Measurements from ENCODE around the gene RAB12.

Gene RAB12

GRCh38 chr18:8603663-8604520 is 5.3 kb upstream of the RAB12 start:
- no peak for DNase-seq (ENCODE audit: low read depth)
- in situ Hi-C loops (cut with HindIII; ENCODE audit: low sequenced_read_pairs), result no loop called here
- H3K4me3 ChIP-seq (ENCODE audit: low read depth, low read length), result no peak overlapping the region
- TF ChIP-seq CTCF (IDR thresholded peaks at IDR 0.05; ENCODE audit: low read depth, low read length, missing control alignments), result no peak

DNA sequence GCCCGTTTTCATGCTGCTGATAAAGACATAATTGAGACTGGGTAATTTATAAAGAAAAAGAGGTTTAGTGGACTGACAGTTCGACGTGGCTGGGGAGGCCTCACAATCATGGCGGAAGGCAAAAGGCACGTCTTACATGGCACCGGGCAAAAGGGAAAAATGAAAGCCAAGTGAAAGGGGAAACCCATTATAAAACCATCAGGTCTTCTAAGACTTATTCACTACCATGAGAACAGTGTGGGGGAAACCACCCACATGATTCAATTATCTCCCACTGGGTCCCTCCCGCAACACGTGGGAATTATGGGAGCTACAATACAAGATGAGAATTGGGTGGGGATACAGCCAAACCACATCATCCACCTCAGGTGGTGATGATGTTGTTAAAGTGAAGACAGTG is 3.3 kb upstream of the RAB12 start:
- no peak for TF ChIP-seq CTCF (IDR thresholded peaks at IDR 0.05; ENCODE audit: low read depth, low read length, missing control alignments)
- H3K4me3 ChIP-seq (ENCODE audit: low read depth, low read length), result no peak overlapping the region
- no peak for DNase-seq (ENCODE audit: low read depth)
- in situ Hi-C loops (cut with HindIII; ENCODE audit: low sequenced_read_pairs), result no loop called here

DNA sequence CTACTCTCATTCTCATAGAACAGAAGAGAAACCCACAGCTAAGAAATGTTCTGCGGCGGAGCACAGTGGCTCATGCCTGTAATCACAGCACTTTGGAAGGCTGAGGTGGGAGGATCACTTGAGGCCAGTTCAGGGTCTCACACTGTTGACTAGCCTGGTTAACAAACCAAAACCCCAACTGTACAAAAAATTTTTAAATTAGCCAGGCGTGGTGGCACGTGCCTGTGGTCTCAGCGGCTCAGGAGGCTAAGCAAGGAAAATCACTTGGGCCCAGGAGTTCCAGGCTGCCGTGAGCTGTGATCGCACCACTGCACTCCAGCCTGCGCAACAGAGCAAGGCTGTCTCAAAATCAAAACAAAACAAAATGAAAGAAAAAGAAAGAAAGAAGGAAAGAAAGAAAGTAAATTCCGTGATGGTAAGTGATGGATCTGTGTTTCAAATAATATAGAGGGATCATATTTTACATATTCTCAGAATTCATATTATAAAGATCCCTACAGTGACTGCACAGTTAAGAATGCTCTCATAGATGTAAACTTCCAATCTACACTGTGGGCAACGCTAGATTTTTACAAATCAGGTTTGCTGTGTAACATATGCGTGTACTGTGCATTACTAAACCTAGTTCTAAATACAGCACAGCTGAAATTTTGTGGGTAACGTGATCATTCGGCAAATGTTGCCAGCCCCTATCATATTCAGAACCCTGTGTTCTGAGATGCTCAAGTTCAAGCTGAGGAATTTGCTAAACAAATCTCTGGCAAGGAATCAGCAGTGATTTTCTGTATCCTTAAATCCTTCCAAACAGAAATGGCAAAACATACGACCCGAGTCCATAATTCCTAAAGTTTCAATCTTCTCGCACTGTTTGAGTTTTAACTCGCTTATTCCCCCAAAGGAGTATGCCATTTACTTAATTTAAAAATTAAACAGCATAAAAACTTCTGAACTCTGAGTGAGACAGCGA is 1.2 kb upstream of the RAB12 start:
- no peak for TF ChIP-seq CTCF (IDR thresholded peaks at IDR 0.05; ENCODE audit: low read depth, low read length, missing control alignments)
- no peak for DNase-seq (ENCODE audit: low read depth)
- H3K4me3 ChIP-seq (ENCODE audit: low read depth, low read length), result no peak overlapping the region
- in situ Hi-C loops (cut with HindIII; ENCODE audit: low sequenced_read_pairs), result no loop called here

- no peak for TF ChIP-seq CTCF (IDR thresholded peaks at IDR 0.05; ENCODE audit: low read depth, low read length, missing control alignments)
- H3K4me3 ChIP-seq (ENCODE audit: low read depth, low read length), result peak overlapping the region; percentile 85
- DNase-seq (ENCODE audit: low read depth), result no peak
- in situ Hi-C loops (cut with HindIII; ENCODE audit: low sequenced_read_pairs), result no loop called here
Measured at GRCh38 chr18:8609659-8610458, 622 bp downstream of the RAB12 start.

- DNase-seq (ENCODE audit: low read depth), result no peak
- peak overlapping the region; percentile 85 for H3K4me3 ChIP-seq (ENCODE audit: low read depth, low read length)
- in situ Hi-C loops (cut with HindIII; ENCODE audit: low sequenced_read_pairs), result no loop called here
- TF ChIP-seq CTCF (IDR thresholded peaks at IDR 0.05; ENCODE audit: low read depth, low read length, missing control alignments), result no peak
Measured at GRCh38 chr18:8610459-8610851, 1.2 kb downstream of the RAB12 start.

All from astrocyte of the cerebellum (primary cell).